GM23338 (cell line): Measurements from ENCODE around the gene CCDC91.

Source experiments
- CTCF ChIP-seq, 2 experiments: fragments of 200-600 bp in 1 of 2; sonication (generic) in 1 of 2; conservative IDR thresholded peaks; 2 replicates each; pipeline versions ENCODE4 v1.5.1 to v1.6.1; 2016 to 2017; ENCODE audit warnings: antibody characterized with exemption in 2 of 2, low read depth in 2 of 2, mild to moderate bottlenecking in 2 of 2, moderate library complexity in 1 of 2
- EZH2 ChIP-seq: fragments of 200-600 bp; sonication (generic); IDR thresholded peaks from one replicate; pipeline ENCODE4 v1.8.0; 2017; ENCODE audit warnings: antibody characterized with exemption, mild to moderate bottlenecking, low read depth; ENCODE audit not compliant: unreplicated experiment
- REST ChIP-seq: IDR thresholded peaks from one replicate; pipeline ENCODE4 v1.6.1; 2018; ENCODE audit warnings: antibody characterized with exemption; ENCODE audit not compliant: unreplicated experiment
- ZNF462 ChIP-seq: fragments of 250-450 bp; sonication (Bioruptor Pico); IDR thresholded peaks from 2 replicates; pipeline ENCODE4 v1.5.0; 2020; ENCODE audit warnings: mild to moderate bottlenecking, moderate library complexity

- TF ChIP-seq EZH2 (no peak), REST (no peak), ZNF462 (no peak), CTCF (conservative IDR thresholded peaks at IDR 0.05; ENCODE audit: low read depth in 2 of 2) (no peak)
Observed at GRCh38 chr12:28506271-28506670, 316.0 kb downstream of the CCDC91 start.
